ENCODE measurements around the gene BRPF3.

BRPF3 gene

GRCh38 chr6:36232172-36232571 lies 35.6 kb downstream of the BRPF3 start:
- no peak for DNase-seq (ENCODE audit: low read depth)

GRCh38 chr6:36235309-36235708 lies 38.8 kb downstream of the BRPF3 start:
- no peak for DNase-seq (ENCODE audit: low read depth)

GRCh38 chr6:36235862-36236261 lies 39.3 kb downstream of the BRPF3 start:
- no peak for DNase-seq (ENCODE audit: low read depth)

- no peak for DNase-seq (ENCODE audit: low read depth)
These were observed 43.2 kb downstream of the BRPF3 start for GRCh38 chr6:36239774-36240173.

DNA sequence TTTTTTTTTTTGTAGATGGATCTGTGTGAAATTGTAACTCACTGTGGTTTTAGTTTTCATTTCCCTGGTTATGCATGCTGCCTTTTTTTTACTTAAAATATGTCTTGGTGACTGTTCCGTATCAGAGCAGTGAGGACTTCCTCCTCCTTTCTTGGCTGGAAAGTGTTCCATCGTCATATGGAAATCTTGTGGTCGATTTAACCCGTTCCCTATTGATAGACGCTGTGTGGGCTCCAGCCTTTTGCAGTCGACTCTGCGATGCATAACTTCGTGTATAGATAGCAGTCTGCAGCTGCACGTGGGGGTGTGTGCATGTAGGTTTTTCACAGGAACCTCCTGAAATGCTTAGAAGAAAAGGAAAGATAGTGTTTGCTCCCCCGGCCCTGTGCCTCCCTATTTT lies 45.2 kb downstream of the BRPF3 start:
- DNase-seq (ENCODE audit: low read depth): no peak

DNA sequence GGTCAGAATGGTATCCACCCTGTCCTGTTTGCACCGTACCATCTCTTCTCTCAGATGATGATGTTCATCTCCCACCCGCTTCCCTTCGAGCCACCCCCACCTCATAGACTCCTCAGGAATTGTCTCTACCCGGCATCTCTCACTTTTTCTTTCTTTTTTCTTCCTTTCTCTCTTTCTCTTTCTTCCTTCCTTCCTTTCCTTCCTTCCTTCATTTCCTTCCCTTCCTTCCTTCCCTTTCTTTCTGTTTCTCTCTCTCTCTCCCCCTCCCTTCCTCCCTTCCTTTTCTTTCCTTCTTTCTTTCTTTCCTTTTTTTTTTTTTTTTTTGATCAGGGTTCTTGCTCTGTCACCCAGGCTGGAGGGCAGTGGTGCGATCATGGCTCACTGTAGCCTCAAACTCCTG lies 45.6 kb downstream of the BRPF3 start:
- no peak for DNase-seq (ENCODE audit: low read depth)

DNA sequence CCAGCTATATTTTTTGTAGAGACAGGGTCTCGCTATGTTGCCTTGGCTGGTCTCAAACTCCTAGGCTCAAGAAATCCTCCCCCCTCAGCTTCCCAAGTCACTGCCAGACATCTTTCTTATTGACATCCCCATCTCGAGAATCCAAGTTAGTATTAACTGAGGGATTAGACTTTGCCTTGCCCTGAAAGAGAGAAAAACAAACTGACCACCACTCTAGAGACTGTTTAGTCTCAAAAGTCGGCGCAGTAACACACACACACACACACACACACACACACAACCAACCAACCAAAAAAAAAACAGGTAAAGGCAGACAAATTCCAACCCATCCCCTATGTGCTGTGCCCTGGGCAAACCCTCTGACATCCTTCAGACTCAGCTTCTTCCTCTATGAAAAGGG lies 46.1 kb downstream of the BRPF3 start:
- DNase-seq (ENCODE audit: low read depth): no peak

- no peak for DNase-seq (ENCODE audit: low read depth)
These were observed 47.1 kb downstream of the BRPF3 start for GRCh38 chr6:36243562-36244212.

- DNase-seq (ENCODE audit: low read depth): no peak
These were observed 48.2 kb downstream of the BRPF3 start for GRCh38 chr6:36244641-36245280.

DNA sequence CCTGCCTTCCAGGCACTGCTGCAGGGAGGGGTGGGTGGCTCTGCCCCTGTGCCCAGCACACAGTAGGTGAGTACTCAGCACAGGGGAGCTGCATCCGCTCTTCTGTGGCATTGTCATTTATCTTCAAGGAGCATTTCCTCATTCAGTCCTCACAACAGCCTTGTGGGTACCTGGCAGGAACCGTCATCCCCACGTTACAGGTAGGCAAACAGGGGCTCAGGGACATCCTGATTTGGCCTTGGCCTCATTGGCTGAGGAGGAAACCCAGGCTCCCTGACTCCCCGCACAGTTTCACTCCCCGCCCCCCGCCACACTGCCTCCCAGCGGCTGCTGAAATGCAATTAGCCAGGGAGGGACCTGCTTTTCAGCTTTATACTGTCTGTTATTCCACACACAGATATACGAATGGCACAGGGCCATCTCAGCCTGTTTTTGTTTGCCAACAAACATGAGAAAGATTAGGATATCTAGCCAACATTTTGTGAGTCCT lies 49.1 kb downstream of the BRPF3 start:
- DNase-seq (ENCODE audit: low read depth): no peak

DNA sequence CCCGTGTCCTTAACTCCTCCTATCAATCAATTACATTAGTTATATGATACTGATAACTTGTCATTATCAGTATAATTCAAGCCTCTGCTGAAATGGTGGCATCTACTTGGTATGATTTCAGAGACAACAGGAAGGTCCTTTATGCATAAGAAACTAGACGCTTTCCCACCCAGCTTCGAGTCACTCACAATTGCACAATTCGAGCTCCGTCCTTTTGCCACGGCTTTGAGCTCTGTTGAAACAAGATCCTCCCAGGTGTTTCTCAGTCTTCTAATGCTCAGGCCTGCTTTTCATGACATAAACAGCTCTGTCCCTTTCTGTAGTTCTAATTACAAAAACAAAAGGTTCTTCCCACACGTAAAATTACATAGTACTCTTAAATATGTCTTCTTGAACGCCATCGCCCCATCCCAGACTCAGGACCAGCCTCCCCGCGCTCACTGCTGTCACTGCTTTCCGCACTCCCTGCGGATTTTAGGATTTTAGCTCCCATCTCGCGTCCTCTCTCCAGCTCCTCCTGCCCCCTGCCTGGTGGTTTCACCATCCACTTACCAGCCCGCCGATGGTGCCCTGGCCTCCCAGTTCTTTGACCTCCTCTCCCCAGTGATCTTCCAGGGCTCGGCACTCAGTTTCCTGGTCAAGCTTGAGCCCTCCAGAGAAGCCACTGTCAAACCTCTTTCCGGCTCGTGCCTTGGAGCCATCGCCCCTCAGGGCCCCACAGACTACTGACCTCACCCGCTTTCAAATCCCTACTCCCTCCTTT lies 50.1 kb downstream of the BRPF3 start:
- DNase-seq (ENCODE audit: low read depth): no peak

- no peak for DNase-seq (ENCODE audit: low read depth)
These were observed 51.1 kb downstream of the BRPF3 start for GRCh38 chr6:36247693-36248092.

- peak; percentile 18 for DNase-seq (ENCODE audit: low read depth)
These were observed 52.4 kb downstream of the BRPF3 start for GRCh38 chr6:36248980-36249379.

- DNase-seq (ENCODE audit: low read depth): no peak
These were observed 53.0 kb downstream of the BRPF3 start for GRCh38 chr6:36249536-36249935.

GRCh38 chr6:36252005-36252404 lies 55.5 kb downstream of the BRPF3 start:
- no peak for DNase-seq (ENCODE audit: low read depth)

DNA sequence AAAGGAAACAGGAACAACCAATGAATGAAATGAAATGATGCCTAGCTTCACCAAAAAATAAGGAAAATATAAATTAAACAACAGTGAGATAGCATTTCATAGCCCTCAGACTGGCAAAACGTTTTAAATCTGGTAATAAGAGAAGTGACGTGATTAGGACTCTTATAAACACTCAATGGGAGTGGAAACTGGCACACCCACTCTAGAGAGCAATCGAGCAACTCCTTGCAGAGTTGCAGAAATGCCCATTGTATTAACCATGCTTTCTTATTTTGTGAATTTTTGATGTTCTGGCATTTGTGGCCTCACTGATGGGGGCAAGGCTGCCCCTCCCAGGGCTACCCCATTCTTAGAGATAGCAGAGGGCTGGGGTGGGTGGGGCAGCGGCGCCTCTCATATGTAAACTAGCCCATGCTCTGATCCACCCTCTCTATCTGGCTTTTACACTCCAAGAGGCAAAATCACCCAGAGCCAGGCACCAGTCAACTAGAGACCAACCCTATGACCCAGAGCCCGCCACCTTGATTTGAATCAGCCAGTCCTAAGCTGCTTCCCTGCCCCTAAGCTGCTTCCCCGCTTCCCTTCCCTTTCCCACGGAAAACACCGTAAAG lies 67.0 kb downstream of the BRPF3 start:
- DNase-seq (ENCODE audit: low read depth): no peak

DNA sequence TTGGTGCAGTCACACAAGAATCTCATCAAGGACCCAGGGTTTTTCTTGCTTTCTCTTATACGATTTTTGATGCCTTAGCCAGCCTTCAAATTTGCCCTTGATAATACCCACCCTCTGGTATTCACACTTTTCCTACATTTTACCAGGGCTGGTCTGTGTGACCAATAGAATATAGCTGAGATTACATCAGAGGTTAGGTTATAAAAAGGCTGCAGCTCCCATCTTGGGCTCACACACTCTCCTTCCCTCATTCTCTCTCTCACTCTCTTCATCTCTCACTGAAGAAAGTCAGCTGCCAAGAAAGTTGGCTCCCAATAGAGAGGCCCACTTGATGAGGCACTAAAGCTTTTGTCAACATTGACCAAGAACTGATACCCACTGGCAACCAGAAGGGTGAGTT lies 69.2 kb downstream of the BRPF3 start:
- no peak for DNase-seq (ENCODE audit: low read depth)

DNA sequence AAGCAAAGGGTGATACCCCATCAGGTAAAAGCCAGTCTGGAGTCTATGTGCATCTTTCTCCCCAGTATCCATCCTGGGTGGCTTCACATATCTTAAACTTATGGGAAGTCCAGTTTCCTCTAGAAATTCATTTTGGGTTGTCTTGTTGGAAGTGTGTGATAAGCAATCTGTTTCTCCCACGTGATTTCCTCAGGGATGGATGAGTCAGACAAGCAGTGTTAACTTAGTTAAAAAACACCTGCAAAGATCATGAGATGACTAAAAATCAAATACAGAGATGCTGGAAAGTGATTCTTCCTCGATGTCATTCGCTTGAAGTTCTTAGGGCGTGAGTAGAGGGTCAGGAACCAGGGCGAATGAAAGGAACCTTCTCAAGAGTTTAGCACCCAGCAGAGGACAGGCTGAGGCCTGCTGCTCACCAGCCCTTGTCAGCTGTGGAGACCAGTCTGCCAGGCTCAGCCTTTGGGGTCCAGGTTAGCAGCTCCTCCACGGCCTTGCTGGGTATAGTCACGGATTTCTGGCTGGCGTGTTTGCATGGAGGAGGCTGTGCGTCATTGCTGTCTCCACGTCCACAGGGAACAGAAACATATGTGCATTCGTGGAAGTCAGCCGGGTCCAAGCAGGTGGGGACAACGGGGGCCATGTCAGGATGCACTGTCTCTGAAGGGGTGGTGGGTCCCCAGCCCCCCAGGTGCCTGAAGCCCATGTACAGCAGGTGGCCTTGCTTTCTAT lies 70.5 kb downstream of the BRPF3 start:
- DNase-seq (ENCODE audit: low read depth): no peak

GRCh38 chr6:36267731-36268477 lies 71.4 kb downstream of the BRPF3 start:
- no peak for DNase-seq (ENCODE audit: low read depth)

DNA sequence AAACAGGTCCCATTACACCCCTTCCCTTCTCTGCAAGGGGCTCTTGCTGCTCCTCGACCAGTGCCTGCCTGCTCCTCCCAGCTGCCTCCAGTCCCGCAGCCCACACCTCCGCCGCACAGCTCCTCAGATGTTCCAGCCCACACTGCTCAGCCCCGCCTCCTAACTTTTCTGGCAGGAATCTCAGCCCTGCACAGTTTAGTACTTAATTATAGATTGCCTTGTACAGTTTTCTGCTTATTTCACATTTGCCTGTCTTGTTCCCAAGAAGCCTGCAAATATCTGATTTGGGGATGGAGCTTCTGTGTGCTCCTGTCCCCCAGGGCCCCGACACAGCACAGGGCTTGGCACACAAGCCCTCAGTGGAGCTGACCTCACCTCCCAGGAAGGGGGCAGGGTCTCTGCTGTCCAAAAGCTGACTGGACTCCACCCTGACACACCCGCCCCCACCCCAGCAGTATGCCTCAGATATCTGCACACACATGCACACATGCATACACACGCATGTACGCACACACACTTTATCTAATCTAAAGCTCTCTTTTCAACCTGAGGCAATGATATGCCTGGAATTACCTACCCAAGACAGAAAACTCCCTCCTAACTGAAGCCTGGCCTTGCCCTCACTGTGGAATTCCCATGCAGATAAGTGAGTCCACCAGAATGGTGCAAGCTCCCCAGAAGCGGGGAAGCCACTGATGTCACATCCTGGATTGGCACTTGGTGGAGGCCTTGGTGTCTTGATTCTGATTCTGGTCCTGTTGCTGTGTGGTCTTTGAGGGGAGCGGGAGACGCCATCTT lies 72.1 kb downstream of the BRPF3 start:
- no peak for DNase-seq (ENCODE audit: low read depth)
